GM18907 (cell line): Measurements from ENCODE around the gene PCNX3.
"Not testable (repeated sequence)": the region's sequence is repeated elsewhere in the genome, so short reads cannot be mapped to it uniquely, and the experiment has no call there.

ENCODE experiments used
- ATAC-seq: cut with Tn5 transposase; IDR thresholded peaks from one replicate; pipeline ENCODE4 v1.9.1; 2021; ENCODE audit warnings: mild to moderate bottlenecking, moderate library complexity; ENCODE audit not compliant: unreplicated experiment

Gene PCNX3

DNA sequence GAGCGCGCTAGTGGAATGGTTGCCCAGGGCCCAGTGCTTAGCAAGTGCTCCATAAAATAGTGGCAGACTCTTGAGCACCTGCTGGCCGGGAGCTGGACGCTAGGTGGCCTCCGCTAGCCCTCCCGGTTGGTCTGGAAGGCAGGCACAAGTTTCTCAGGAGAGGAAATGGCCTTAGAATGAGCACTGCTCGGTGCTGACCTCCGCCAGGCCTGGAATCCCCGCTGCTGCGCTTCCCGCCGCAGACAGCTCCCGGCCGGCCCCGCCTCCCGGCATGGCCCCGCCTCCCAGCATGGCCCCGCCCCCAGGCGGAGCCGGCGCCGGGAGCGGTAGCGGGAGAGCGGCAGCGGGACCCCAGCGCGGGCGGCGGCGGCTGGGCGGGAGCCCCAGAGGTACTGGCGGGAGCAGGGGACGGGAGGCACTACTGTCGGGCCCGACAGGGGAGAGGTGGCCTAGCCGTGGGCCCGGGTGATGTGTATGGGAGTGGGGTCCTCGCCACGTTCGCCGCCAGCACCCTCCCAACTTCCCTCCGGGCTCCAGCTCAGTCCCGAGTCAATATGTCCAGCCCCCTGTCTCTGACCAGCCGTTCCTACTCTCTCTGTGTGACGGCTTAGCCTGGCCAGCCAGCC lies 22.3 kb downstream of the PCNX3 start, which contains the start of gene SIPA1:
Gene SIPA1 (plus strand): TSS at position 308 of the 626 bp plus-strand sequence. CDS start 2,821 bp downstream, outside the sequence.
- peak; percentile 32 for ATAC-seq

GRCh38 chr11:65639228-65639597 lies 23.6 kb downstream of the PCNX3 start:
- not testable (repeated sequence) for ATAC-seq

GRCh38 chr11:65639623-65640482 lies 24.3 kb downstream of the PCNX3 start:
- peak; percentile 33 for ATAC-seq

- ATAC-seq = peak; percentile 9
Observed at GRCh38 chr11:65640483-65641296, 25.1 kb downstream of the PCNX3 start.

DNA sequence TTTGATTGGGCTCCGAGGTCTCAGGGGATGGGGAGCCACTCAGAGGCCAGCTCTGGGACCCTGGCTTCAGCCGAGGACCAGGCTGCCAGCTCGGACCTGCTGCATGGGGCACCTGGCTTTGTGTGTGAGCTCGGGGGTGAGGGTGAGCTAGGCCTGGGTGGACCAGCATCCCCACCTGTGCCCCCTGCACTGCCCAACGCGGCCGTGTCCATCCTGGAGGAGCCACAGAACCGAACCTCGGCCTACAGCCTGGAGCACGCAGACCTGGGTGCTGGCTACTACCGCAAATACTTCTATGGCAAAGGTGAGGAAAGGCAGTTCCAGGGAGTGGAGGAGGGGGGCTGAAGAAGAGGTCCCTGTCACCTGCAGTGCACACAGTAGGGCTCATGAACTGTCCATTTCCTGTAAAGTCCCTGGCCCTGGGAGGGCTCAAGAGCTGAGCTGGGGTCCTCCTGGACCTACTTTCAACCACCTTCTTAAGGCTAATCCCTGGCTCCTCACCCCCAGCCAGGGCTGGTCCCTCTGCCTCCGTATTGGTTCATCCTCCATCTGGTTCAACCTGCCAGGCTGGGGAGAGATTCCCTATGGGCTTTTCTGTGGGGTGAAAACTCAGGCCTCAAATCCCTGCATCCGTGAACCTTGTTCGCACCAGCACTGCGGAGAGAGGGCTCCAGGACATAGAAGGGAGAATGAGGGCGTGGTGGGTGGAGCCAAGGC lies 25.9 kb downstream of the PCNX3 start:
- no peak for ATAC-seq

GRCh38 chr11:65642014-65642671 lies 26.6 kb downstream of the PCNX3 start:
- ATAC-seq = no peak

DNA sequence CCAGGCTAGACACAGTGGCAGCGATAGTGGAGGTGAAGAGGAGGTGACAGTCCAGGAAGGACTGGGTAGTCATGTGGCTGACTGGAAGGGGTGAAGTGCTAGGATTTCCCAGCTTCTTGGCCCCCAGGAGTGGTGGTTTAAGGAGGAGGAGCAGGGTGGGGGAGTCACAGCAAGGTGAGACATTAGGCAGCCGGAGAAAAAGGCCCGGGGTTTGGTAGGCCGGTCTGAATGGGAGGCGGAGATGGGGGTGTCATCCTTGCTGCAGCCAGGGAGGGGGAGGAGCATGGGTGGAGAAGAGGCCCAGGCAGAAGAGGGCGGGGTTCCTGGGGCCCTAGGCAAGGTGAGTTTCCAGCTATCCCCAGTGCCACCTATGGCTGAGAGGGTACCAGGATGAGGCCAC lies 28.4 kb downstream of the PCNX3 start:
- no peak for ATAC-seq

- no peak for ATAC-seq
Observed at GRCh38 chr11:65644837-65645236, 29.3 kb downstream of the PCNX3 start.

DNA sequence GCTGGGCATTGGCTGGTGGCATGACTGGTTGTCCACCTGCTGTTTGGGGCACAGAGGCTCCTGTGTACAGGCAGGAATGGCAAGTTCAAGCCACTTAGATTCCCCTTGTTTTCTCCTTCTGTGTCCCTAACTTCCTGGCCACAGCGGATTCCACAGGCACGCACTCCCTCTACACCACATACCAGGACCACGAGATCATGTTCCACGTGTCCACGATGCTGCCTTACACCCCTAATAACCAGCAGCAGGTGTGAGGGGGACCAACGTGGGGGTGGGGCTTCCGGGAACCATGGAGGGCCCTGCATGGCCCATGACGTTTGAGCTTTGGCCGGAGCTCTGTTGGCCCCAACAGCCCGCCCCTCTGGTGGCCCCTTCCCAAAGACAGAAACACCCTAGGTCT lies 30.1 kb downstream of the PCNX3 start:
- no peak for ATAC-seq

DNA sequence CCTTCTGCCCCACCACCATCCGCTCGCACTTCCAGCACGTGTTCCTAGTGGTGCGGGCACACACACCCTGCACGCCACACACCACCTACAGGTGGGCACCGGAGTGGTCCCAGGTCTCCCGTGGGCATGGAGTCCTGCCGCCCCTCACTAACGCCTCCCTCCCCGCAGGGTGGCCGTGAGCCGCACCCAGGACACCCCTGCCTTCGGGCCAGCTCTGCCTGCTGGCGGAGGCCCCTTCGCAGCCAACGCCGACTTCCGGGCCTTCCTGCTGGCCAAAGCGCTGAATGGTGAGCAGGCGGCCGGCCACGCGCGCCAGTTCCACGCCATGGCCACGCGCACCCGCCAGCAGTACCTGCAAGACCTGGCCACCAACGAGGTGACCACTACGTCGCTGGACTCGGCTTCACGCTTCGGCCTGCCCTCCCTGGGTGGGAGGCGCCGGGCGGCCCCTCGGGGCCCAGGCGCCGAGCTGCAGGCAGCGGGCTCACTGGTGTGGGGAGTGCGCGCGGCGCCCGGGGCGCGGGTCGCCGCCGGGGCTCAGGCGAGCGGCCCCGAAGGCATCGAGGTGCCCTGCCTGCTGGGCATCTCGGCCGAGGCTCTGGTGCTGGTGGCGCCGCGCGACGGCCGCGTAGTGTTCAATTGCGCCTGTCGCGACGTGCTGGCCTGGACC lies 30.8 kb downstream of the PCNX3 start:
- ATAC-seq = no peak

DNA sequence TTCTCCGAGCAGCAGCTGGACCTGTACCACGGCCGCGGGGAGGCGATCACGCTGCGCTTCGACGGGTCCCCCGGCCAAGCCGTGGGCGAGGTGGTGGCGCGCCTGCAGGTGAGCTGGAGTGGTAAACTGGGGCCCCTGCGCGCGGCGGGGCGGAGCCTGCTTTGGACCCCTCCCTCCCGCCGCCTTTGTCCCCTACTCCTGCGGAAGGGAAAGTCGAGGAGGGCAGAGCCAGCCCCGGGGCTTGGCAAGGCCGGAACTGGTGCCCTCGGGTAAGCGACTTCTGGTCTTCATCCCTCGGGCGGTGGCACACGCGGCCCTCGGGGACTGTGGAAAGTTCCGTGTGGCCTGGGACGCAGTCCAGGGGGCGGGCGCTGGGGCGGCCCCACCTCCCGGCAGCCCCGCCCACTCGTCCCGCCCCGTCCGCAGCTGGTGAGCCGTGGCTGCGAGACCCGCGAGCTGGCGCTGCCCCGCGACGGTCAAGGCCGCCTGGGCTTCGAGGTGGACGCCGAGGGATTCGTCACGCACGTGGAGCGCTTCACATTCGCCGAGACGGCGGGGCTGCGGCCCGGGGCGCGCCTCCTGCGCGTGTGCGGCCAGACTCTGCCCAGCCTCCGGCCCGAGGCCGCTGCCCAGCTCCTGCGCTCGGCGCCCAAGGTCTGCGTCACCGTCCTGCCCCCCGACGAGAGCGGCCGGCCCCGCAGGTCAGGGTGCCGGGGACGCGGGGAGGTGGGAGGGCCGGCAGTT lies 31.6 kb downstream of the PCNX3 start:
- ATAC-seq = no peak

- no peak for ATAC-seq
Observed at GRCh38 chr11:65648997-65649493, 33.5 kb downstream of the PCNX3 start.

GRCh38 chr11:65649656-65650546 lies 34.3 kb downstream of the PCNX3 start:
- ATAC-seq = no peak

- ATAC-seq = no peak
Observed at GRCh38 chr11:65650547-65651338, 35.2 kb downstream of the PCNX3 start.

DNA sequence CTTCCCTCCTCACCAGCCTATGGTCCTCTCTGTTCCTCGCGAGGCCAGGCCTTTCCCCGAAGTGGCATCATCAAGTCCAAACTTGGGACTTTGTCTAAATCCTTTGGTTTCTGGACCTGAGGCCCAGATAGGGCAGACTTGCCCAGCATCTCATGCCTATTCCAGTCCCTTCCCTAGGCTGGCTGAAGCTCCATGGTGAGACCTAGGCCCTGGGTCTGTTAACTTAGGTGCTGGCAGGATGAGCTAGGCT lies 35.7 kb downstream of the PCNX3 start:
- ATAC-seq = no peak

- ATAC-seq = peak; percentile 1
Observed at GRCh38 chr11:65651589-65652510, 36.3 kb downstream of the PCNX3 start.
